Panc1 (cell line): ENCODE data around the gene NOL9. TPM values are rescaled to one million over a fixed set of nuclear protein-coding genes. Genes with fewer than 3 reads are reported as not detected.

ENCODE experiments used
- ATAC-seq: fragments of 200-7000 bp; cut with Tn5 transposase; 2 replicates; pipeline ENCODE4 v1.9.1; 2020; ENCODE audit warnings: mild to moderate bottlenecking, moderate library complexity
- BruUV-seq: library from RNA; stranded (reverse); fragments of 400-500 nt; replicated peaks from 2 replicates; lab custom pipeline; 2021; lab: Mats Ljungman, UMichigan
- CTCF ChIA-PET: fragments of 300-600 bp; sonication (Branson Sonifier 250); formaldehyde crosslinking; loops from one replicate; lab custom pipeline; 2022; ENCODE audit warnings: antibody characterized with exemption; lab: Charles Lee
- POLR2A ChIA-PET: fragments of 300-600 bp; sonication (Branson Sonifier 250); formaldehyde crosslinking; loops from one replicate; lab custom pipeline; 2022; ENCODE audit warnings: antibody characterized with exemption; lab: Charles Lee
- DNase-seq: peaks from one replicate; pipeline ENCODE4 v3.0.0-alpha.2; 2010; ENCODE audit warnings: low read depth, low spot score
- H3K27ac ChIP-seq: 2 replicates; pipeline ENCODE4 v1.5.1; 2011; ENCODE audit warnings: mild to moderate bottlenecking, low read length, inconsistent platforms
- H3K27me3 ChIP-seq: fragments of 200-500 bp; sonication (Bioruptor generic); 2 replicates; pipeline ENCODE4 v1.6.0; 2014; ENCODE audit warnings: low read length, inconsistent platforms; ENCODE audit not compliant: control insufficient read depth, insufficient read depth
- H3K36me3 ChIP-seq: fragments of 200-500 bp; sonication (Bioruptor generic); 2 replicates; pipeline ENCODE4 v1.5.1; 2014; ENCODE audit warnings: inconsistent platforms, mild to moderate bottlenecking, low read length, moderate library complexity; ENCODE audit not compliant: control insufficient read depth, insufficient read depth
- H3K4me1 ChIP-seq: 2 replicates; pipeline ENCODE4 v1.5.1; 2011; ENCODE audit warnings: inconsistent platforms, mild to moderate bottlenecking, low read length, moderate library complexity; ENCODE audit not compliant: control insufficient read depth, insufficient read depth
- H3K4me3 ChIP-seq, 2 experiments: 2 replicates each; pipeline ENCODE4 v1.5.1; 2011 to 2012; ENCODE audit warnings: low read depth in 2 of 2, low read length in 2 of 2, mild to moderate bottlenecking in 2 of 2, inconsistent platforms in 1 of 2, moderate library complexity in 1 of 2
- H3K9me3 ChIP-seq: fragments of 200-500 bp; sonication (Bioruptor generic); 2 replicates; pipeline ENCODE4 v1.5.1; 2014; ENCODE audit warnings: low read depth, mild to moderate bottlenecking, inconsistent platforms, low read length, moderate library complexity; ENCODE audit not compliant: control insufficient read depth, insufficient read depth
- POLR2AphosphoS5 ChIP-seq: IDR thresholded peaks from 2 replicates; pipeline ENCODE4 v1.6.1; 2012; ENCODE audit warnings: mild to moderate bottlenecking, low read depth, low read length, moderate library complexity
- SIN3A ChIP-seq: IDR thresholded peaks from 2 replicates; pipeline ENCODE4 v1.6.1; 2012; ENCODE audit warnings: low read depth, mild to moderate bottlenecking, low read length, moderate library complexity, borderline replicate concordance; ENCODE audit not compliant: insufficient read depth
- TCF7L2 ChIP-seq: IDR thresholded peaks from 2 replicates; pipeline ENCODE4 v1.6.1; 2011; ENCODE audit warnings: mild to moderate bottlenecking, low read depth, low read length, inconsistent platforms
- in situ Hi-C: cut with HindIII; loops from 2 replicates; pipeline ENCODE4 v1.10.0; 2016; ENCODE audit warnings: low sequenced_read_pairs, low pct_unique_long_range_greater_than_20kb
- intact Hi-C: fragments of 100-400 bp; cut with micrococcal nuclease; formaldehyde crosslinking; loops from one replicate; pipeline ENCODE4 v1.10.0; 2022; ENCODE audit not compliant: unreplicated experiment
- total RNA-seq: library from RNA; stranded (reverse); gene quantifications from one replicate; pipeline ENCODE4 v1.2.1, GENCODE V29; 2021; ENCODE audit not compliant: unreplicated experiment
- TF ChIP-seq, protein P1 (sequence below), 2 experiments: IDR thresholded peaks; 2 replicates each; pipeline ENCODE4 v1.6.1; 2011 to 2012; ENCODE audit warnings: low read depth in 2 of 2, control low read depth in 1 of 2, low read length in 1 of 2, mild to moderate bottlenecking in 1 of 2, moderate library complexity in 1 of 2; ENCODE audit not compliant: insufficient read depth in 1 of 2
- TF ChIP-seq, protein P2 (sequence below): fragments of 450-650 bp; IDR thresholded peaks from 2 replicates; pipeline ENCODE4 v1.5.1; 2017; ENCODE audit warnings: mild to moderate bottlenecking

The NOL9 gene
- total RNA-seq, 1 experiment from 2014 or later: 46.4 TPM

DNA sequence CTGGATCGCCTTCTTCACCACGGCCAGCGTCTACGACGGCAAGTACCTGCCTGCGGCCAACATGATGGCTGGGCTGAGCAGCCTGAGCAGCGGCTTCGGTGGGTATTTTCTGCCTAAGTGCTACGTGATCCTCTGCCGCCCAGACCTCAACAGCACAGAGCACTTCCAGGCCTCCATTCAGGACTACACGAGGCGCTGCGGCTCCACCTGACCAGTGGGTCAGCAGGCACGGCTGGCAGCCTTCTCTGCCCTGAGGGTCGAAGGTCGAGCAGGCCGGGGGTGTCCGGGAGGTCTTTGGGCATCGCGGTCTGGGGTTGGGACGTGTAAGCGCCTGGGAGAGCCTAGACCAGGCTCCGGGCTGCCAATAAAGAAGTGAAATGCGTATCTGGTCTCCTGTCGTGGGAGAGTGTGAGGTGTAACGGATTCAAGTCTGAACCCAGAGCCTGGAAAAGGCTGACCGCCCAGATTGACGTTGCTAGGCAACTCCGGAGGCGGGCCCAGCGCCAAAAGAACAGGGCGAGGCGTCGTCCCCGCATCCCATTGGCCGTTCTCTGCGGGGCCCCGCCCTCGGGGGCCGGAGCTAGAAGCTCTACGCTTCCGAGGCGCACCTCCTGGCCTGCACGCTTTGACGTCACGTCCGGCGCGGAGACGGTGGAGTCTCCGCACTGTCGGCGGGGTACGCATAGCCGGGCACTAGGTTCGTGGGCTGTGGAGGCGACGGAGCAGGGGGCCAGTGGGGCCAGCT, 25.2 kb upstream of the NOL9 start, which contains the start of gene ZBTB48:
Gene ZBTB48 (plus strand): TSS at position 621 of the 745 bp plus-strand sequence. CDS start 616 bp downstream, outside the sequence.
- Histone ChIP-seq H3K36me3 (peaks cover 7% of the 10 kb centered on the region; the same call in 1 of the 2 replicates), H3K27ac (peak within 1 kb of the TSS; percentile 93), H3K4me1 (peaks cover 23% of the 10 kb centered on the region), H3K9me3 (no peaks in the 10 kb centered on the region), H3K27me3 (no peaks in the 10 kb centered on the region), H3K4me3 (peak within 1 kb of the TSS; percentile 86 to 90)
- TF ChIP-seq POLR2AphosphoS5: peak; percentile 91
- TF ChIP-seq SIN3A: peak; percentile 72; the same call in 1 of the 2 replicates
- TF ChIP-seq, protein P1, sequence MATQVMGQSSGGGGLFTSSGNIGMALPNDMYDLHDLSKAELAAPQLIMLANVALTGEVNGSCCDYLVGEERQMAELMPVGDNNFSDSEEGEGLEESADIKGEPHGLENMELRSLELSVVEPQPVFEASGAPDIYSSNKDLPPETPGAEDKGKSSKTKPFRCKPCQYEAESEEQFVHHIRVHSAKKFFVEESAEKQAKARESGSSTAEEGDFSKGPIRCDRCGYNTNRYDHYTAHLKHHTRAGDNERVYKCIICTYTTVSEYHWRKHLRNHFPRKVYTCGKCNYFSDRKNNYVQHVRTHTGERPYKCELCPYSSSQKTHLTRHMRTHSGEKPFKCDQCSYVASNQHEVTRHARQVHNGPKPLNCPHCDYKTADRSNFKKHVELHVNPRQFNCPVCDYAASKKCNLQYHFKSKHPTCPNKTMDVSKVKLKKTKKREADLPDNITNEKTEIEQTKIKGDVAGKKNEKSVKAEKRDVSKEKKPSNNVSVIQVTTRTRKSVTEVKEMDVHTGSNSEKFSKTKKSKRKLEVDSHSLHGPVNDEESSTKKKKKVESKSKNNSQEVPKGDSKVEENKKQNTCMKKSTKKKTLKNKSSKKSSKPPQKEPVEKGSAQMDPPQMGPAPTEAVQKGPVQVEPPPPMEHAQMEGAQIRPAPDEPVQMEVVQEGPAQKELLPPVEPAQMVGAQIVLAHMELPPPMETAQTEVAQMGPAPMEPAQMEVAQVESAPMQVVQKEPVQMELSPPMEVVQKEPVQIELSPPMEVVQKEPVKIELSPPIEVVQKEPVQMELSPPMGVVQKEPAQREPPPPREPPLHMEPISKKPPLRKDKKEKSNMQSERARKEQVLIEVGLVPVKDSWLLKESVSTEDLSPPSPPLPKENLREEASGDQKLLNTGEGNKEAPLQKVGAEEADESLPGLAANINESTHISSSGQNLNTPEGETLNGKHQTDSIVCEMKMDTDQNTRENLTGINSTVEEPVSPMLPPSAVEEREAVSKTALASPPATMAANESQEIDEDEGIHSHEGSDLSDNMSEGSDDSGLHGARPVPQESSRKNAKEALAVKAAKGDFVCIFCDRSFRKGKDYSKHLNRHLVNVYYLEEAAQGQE (IDR thresholded peaks at IDR 0.05; ENCODE audit: insufficient read depth in 1 of 2, low read depth in 2 of 2, low read length in 1 of 2): no peak
- peak; percentile 99 for ATAC-seq
- no TSS peak for BruUV-seq
- POLR2A ChIA-PET: interaction anchor here (0.5 to 0.6 kb wide), 4 partner anchors 13 to 204 kb away, joined by 3 to 8 read pairs (median 6); no protein-coding TSS in a partner anchor
- DNase-seq: peak; percentile 81
- in situ Hi-C loops: no loop called here
- CTCF ChIA-PET: interaction anchor here (0.7 to 0.8 kb wide), 3 partner anchors 20 to 1311 kb away, joined by 3 to 7 read pairs (median 4); no protein-coding TSS in a partner anchor
- intact Hi-C loops: no loop called here

DNA sequence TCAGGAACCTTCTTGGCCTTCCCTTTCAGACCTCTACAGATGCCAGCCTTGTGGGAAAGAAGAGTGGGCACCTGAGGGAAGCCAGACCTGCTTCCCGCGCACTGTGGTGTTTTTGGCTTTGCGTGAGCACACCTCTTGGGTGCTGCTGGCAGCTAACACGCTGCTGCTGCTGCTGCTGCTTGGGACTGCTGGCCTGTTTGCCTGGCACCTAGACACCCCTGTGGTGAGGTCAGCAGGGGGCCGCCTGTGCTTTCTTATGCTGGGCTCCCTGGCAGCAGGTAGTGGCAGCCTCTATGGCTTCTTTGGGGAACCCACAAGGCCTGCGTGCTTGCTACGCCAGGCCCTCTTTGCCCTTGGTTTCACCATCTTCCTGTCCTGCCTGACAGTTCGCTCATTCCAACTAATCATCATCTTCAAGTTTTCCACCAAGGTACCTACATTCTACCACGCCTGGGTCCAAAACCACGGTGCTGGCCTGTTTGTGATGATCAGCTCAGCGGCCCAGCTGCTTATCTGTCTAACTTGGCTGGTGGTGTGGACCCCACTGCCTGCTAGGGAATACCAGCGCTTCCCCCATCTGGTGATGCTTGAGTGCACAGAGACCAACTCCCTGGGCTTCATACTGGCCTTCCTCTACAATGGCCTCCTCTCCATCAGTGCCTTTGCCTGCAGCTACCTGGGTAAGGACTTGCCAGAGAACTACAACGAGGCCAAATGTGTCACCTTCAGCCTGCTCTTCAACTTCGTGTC, 24.5 kb upstream of the NOL9 start:
- ChIA-PET CTCF (no interaction called here), POLR2A (no interaction called here)
- H3K27ac ChIP-seq: peak overlapping the region; percentile 93
- no TSS peak for BruUV-seq
- in situ Hi-C loops (no loop called here), intact Hi-C loops (no loop called here)
- TF ChIP-seq SIN3A (no peak), TCF7L2 (no peak), POLR2AphosphoS5 (no peak)
- TF ChIP-seq, protein P1 (IDR thresholded peaks at IDR 0.05; ENCODE audit: insufficient read depth in 1 of 2, low read depth in 2 of 2, low read length in 1 of 2): no peak
- TF ChIP-seq, protein P2, sequence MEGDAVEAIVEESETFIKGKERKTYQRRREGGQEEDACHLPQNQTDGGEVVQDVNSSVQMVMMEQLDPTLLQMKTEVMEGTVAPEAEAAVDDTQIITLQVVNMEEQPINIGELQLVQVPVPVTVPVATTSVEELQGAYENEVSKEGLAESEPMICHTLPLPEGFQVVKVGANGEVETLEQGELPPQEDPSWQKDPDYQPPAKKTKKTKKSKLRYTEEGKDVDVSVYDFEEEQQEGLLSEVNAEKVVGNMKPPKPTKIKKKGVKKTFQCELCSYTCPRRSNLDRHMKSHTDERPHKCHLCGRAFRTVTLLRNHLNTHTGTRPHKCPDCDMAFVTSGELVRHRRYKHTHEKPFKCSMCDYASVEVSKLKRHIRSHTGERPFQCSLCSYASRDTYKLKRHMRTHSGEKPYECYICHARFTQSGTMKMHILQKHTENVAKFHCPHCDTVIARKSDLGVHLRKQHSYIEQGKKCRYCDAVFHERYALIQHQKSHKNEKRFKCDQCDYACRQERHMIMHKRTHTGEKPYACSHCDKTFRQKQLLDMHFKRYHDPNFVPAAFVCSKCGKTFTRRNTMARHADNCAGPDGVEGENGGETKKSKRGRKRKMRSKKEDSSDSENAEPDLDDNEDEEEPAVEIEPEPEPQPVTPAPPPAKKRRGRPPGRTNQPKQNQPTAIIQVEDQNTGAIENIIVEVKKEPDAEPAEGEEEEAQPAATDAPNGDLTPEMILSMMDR: no peak
- peak overlapping the region; percentile 86 to 90 for H3K4me3 ChIP-seq
- H3K36me3 ChIP-seq: peaks cover 7% of the 10 kb centered on the region; the same call in 1 of the 2 replicates
- H3K27me3 ChIP-seq: no peaks in the 10 kb centered on the region
- H3K9me3 ChIP-seq: no peaks in the 10 kb centered on the region
- DNase-seq: no peak
- H3K4me1 ChIP-seq: peaks cover 23% of the 10 kb centered on the region
- no peak for ATAC-seq
